Measurements from ENCODE around the gene UNC80. TPM values are rescaled to one million over a fixed set of nuclear protein-coding genes. Genes with fewer than 3 reads are reported as not detected.

The UNC80 gene
- total RNA-seq, 1 experiment from 2014 or later = not detected

- TF ChIP-seq EZH2 (IDR thresholded peaks at IDR 0.05; ENCODE audit: low read depth) (no peak), CTCF (conservative IDR thresholded peaks at IDR 0.05) (no peak)
- no peaks in the 10 kb centered on the region for H3F3A ChIP-seq (ENCODE audit: insufficient read depth, low read depth)
- no peak overlapping the region for H2AFZ ChIP-seq
- no peak for DNase-seq
- no peaks in the 10 kb centered on the region for H3K9me3 ChIP-seq (ENCODE audit: insufficient read depth, low read depth)
- H3K4me2 ChIP-seq = no peak overlapping the region
- H3K36me3 ChIP-seq (ENCODE audit: low read depth) = no peaks in the 10 kb centered on the region
- intact Hi-C loops (cut with micrococcal nuclease; ENCODE audit: unreplicated experiment) = no loop called here
- H3K79me2 ChIP-seq (ENCODE audit: low read depth) = peaks cover 11% of the 10 kb centered on the region
- CTCF ChIA-PET = no interaction called here
- peaks cover 3% of the 10 kb centered on the region; the same call in 1 of the 2 replicates for H3K4me1 ChIP-seq (replicated peaks; ENCODE audit: insufficient read depth)
- H3K9me2 ChIP-seq (ENCODE audit: insufficient read depth) = no peaks in the 10 kb centered on the region
- no peak overlapping the region for H3K4me3 ChIP-seq
- no peaks in the 10 kb centered on the region for H4K20me1 ChIP-seq (ENCODE audit: insufficient read depth)
- POLR2A ChIA-PET (ENCODE audit: unreplicated experiment) = no interaction called here
- H3K27me3 ChIP-seq (ENCODE audit: insufficient read depth, low read depth) = no peaks in the 10 kb centered on the region
- BruUV-seq (replicated peaks) = no TSS peak
- H3K27ac ChIP-seq = no peak overlapping the region
Measured at GRCh38 chr2:209998596-209998995, 227.0 kb downstream of the UNC80 start.

- no peaks in the 10 kb centered on the region for H3K27me3 ChIP-seq (ENCODE audit: insufficient read depth, low read depth)
- CTCF ChIA-PET = no interaction called here
- peaks cover 32% of the 10 kb centered on the region for H3K79me2 ChIP-seq (ENCODE audit: low read depth)
Measured at GRCh38 chr2:210000464-210001324, 229.1 kb downstream of the UNC80 start.

More at GRCh38 chr2:210000464-210001324, 229.1 kb downstream of the UNC80 start:
- H3K36me3 ChIP-seq (ENCODE audit: low read depth) = 0 out of 2 replicates have a peak, but pooled peaks cover 7% of the 10 kb centered on the region
- no peaks in the 10 kb centered on the region for H3K9me3 ChIP-seq (ENCODE audit: insufficient read depth, low read depth)
- intact Hi-C loops (cut with micrococcal nuclease; ENCODE audit: unreplicated experiment) = no loop called here
- H3K4me1 ChIP-seq (replicated peaks; ENCODE audit: insufficient read depth) = peaks cover 13% of the 10 kb centered on the region
- DNase-seq = no peak
- POLR2A ChIA-PET (ENCODE audit: unreplicated experiment) = no interaction called here
- no TSS peak for BruUV-seq (replicated peaks)
- H3F3A ChIP-seq (ENCODE audit: insufficient read depth, low read depth) = no peaks in the 10 kb centered on the region
- no peak for TF ChIP-seq EZH2 (IDR thresholded peaks at IDR 0.05; ENCODE audit: low read depth)
- TF ChIP-seq CTCF (conservative IDR thresholded peaks at IDR 0.05) = no peak
- no peak overlapping the region for H3K4me2 ChIP-seq
- no peak overlapping the region for H3K27ac ChIP-seq
- H4K20me1 ChIP-seq (ENCODE audit: insufficient read depth) = peaks cover 9% of the 10 kb centered on the region
- no peaks in the 10 kb centered on the region for H3K9me2 ChIP-seq (ENCODE audit: insufficient read depth)
- H2AFZ ChIP-seq = no peak overlapping the region
- H3K4me3 ChIP-seq = no peak overlapping the region

All from PC-9 (cell line).